IPS-NIHi7 (cell line): ENCODE results near the gene ADAT2.

Experiments used
- DNase-seq: peaks from one replicate; pipeline ENCODE4 v3.0.0; 2012; ENCODE audit warnings: mixed read lengths; ENCODE audit errors: extremely low spot score

ADAT2 gene

DNA sequence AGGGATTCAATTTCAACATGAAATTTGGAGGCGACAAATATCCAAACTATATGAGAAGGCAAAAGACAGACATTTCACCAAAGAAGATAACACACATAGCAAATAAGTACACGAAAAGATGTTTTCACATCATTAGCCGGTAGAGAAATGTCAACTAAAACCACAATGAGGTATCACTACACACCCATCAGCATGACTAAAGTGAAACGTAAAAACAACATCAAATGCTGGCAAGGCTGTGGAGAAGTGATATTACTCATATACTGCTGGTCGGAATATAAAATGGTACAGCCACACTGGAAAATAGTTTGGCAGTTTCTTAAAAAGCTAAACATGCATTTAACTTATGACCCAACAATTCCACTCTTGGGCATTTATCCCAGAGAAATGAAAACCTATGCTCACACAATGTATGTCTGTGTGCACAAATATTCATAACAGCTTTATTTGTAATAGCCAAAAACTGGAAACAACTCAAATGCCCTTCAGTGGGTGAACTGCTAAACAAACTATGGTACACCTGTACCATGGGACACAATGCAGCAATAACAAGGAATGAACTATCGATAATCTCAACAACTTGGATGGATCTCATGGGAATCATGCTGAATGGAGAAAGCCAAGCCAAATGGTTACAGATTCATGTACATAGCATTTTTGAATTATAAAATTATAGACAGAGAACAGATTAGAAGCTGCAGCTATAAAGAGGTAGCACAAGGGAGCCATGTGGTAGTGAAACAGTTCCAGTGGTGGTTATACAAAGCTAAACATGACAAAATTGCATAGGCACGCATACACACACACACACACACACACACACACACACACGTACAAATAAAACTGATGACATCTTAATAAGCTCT, 8.6 kb downstream of the ADAT2 start:
- no peak for DNase-seq

DNA sequence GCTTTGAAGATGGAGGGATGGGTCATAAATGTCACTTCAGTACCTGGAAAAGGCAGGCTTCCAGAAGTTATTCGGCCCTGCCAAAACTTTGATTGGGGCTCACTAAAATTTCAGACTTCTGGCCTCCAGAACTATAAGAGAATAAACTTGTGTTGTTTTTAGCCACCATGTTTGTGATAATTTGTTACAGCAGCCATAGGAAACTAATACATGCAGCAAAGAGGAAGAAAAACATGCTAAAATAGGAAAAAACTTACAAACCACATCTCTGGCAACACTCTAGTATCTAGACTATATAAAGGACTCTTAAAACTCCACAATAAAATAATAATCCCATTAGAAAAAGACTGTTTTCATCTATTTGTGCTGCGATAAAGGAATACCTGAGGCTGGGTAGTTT, 9.5 kb downstream of the ADAT2 start:
- no peak for DNase-seq

DNA sequence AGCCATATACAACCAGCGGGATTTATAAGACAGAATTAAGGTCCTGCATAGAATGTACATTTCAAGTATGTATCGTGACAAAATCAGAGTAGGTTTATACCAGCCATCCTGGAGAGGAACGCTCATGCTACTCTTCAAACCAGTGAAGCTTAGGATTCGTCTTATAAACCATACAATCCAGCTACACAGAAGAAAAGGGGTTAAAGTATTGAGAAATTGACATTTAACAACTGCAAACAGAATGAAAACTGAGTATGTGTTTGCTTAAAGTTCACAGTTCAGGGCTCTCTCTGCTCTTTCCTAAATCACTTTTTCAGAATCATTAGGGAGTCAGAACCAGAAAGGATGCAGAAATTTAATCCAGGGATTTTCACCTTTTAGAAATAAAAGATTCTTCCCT, 17.9 kb downstream of the ADAT2 start:
- no peak for DNase-seq

DNA sequence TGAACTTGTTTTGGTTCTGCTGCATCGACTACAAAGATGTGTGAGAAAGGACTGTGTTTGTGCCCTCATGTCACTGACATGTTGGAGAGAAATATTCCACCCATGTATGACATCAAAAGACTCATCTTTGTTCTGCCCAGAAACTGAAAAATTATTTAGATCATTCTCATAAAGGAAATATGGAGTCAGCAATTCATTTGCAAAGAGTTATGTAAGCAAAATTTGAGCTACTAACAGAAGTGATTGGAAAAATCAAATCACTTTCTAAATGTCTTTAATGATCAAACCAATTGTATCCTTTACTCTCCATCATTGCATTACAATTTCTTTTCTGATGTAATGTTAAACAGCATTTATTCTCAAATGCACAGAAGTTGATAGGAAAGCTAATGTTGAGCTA, 19.3 kb downstream of the ADAT2 start:
- no peak for DNase-seq

DNA sequence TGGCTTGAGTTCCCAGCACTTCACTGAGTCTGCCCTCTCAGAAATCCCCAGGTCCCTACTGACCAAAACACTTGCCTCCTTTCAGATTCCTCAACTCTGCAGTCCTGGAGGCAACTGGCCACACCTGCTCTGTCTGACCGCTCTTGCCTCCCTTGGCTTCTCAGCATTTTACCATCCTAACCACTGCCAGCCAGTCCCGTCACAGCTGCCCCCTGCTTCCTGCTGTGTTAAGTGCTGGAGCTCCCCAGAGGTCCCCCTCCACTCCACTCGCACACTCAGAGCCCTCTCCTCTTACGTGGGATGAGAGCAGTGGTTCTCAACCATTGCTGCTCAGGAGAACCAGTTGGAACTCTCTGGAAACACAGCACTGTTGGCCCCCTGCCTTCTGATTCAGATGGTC, 20.5 kb downstream of the ADAT2 start:
- no peak for DNase-seq

DNA sequence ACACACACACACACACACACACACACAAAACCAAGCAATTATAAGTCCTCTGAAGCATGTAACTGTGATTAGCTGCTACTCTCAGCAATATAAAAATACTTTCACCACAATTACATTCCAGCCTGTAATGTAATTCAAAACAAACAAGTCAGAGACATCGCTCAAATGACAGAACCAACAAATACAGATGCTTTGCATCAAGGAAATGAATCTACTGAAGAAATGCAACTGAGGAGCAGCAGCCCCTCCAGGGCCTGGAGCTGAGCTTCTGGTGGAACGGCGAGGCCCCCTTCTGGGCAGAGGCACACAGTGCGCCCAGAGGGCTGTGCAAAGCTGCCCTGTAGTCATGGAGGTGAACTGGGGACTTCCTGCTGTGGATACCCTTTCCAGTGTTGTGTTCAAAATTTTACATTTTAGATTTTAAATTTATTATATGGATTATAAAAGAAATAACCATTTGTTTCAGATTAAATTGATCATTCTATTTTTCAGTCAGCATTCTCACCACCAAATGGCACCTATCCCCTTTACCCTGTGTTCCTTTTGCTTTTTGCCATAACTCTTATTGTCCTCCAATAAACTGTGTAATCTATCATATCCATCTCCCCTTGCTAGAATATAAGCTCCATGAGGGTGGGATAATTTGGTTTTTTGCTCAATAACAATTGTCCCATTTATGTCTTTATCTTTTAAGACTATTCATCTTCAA, 23.2 kb downstream of the ADAT2 start:
- DNase-seq = peak; percentile 87

DNA sequence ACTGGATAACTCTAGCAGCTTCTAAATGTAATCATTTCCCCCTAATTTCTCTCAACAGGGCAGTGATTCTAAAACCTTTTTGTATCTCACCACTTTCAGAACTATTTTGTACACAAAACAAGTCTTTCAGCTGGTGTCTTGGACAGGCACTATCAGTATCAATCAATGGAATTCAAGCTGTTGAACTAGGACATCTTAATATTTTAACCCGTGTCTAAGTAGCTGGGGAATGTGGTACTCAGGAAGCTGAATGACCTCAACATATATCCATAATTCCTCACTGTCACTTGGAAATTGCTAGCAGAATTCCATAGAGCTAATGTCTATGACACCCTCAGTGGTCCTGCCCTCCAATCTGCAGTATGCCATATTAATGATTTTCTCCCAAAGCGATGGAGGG, 24.5 kb downstream of the ADAT2 start:
- no peak for DNase-seq

DNA sequence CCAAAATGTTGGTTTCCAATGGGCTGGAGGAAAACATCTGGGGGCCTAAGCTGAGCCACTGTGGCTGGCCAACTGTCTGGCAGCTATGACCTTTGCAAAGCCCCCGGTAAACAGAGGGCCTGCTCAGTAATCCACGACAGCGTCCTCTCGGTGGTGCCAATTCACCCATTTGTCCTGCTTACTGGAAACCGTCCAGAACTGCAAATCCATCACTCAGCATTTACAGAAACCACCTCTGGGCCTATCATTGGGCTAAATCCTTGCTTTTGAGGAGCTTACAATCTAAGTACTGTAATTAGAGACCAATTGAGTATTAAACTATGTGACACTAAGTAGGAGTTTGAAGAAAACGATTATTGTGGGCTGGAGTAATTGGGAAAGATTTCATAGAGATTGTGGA, 31.0 kb downstream of the ADAT2 start:
- DNase-seq = no peak

DNA sequence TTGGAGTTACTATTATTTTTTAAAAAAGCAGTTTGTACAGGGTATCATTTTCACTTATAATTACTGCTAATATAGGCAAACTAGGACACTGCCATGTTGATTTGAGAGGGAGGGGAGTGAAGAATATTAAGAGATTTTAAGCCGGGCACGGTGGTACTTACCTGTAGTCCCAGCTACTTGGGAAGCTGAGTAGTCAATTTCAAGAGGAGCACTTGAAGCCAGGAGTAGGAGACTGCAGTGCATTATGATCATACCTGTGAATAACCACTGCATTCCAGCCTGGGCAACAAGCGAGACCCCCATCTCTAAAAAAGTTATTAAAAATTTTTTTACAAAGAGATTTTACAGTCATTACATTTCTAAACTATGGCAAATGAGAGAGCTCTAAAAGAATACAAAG, 35.7 kb downstream of the ADAT2 start:
- no peak for DNase-seq

DNA sequence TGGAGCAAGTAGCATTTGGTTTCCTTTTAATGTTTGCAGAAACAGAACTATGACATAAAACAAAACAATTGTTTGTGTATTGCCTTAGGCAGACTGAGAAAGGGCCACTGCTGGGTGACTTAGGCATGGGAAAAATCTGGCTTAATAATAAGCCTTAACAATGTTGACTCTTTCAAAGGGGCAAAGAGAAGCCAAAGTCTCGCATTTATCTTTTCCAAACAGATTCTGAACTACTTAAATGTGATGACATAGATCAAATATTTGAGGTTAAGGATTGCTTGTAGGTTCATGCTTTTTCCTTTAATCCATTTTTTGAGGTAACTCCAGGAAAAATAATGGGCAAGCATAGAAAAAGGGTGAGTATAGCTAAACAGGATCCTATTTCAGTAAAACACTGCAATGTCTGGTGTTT, 39.6 kb downstream of the ADAT2 start:
- DNase-seq = no peak

DNA sequence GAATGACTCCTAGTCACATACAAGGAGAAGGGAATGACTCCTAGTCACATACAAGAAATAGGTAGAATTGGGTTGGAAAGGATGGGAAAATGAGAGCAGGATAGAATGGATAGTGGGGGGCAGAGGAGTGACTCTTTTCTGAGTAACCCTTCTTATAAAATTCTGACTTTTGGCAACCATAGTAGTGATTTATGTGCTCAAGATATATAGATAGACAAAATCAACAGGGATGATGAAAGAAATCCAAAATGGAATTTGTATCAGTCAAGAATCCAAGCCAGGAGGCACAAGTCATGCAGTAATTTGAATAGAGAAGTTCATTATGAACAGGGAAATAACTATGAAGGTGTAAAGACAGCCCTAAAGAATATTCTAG, 41.7 kb downstream of the ADAT2 start:
- no peak for DNase-seq

DNA sequence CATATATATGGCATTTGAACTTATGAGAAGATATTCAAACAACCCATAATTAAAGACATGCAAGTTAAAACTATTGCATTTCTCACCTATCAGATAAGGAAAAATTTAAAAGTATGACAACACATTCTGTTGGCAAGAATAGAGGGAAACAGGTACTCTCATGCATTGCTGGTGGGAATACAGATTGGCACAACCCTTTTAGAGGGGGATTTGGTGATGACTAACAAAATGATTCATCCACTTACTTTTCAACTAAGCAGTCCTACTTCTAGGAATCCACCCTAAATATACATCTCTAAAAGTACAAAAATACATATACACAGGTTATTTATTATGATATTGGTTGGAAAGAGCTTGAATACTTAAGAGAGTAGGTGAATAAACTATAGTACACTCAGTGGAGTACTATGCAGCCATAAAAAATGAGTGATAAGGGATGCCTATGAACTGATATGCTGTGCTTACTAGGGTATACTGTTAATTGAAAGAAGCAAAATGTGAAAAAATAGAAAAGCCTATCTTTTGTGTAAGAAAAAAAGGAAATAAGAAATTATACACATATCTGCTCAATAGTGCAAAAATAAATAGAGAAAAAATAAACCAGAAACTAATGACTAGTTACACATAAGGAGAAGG, 42.2 kb downstream of the ADAT2 start:
- DNase-seq = no peak

DNA sequence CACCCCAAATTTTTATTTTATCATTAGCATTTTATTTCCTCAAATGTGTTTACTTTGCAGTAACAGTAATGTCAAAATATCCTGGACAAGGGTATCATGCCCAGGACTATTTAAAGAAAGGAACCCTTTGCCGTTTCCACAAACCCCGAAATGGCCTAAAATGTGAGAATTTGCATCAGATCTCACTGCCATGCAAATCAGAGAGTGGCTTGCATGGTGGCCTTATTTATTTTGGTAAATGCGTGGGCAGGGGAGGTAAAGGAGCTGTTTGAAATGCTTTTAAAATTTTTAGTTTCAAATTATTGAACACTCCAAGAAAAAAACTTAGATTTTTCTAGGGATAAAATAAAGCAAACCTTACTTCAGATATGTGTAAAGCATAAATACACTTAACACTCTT, 43.8 kb downstream of the ADAT2 start:
- no peak for DNase-seq

DNA sequence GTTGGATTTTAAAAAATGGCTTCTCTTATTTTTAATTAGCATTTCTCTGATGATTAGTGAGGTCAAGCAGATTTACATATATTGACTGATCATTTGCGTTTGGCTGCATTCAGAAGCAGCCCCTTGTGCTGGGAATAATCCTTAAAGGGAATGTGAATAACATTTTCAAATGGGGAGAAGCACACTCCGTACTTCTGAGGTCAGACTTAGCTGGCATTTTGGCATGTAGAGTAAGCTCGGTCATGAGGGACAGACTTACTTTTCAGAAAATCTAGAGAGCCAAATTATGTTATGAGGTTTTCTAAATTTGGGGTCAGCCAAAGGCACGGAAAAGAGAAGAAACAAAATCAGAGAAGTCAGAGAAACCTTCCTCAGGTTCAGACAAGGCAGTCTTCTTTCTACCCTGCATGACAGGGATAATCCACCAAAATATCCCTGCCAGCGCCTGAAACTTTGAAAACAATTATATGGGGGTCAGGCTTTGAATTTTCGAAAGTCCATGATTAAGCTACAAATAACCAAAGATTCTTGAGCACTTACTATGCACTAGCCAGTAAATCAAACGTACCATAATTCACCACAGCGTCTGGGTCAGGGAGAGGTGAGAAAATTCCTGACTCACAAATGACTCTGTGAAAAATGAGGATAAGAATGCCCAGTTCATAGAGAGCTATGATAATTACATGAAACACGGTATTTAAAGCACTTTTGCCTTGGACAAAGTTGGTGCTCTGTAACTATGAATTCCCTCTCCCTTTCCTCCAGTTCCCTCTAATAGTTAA, 44.9 kb downstream of the ADAT2 start:
- DNase-seq = no peak

DNA sequence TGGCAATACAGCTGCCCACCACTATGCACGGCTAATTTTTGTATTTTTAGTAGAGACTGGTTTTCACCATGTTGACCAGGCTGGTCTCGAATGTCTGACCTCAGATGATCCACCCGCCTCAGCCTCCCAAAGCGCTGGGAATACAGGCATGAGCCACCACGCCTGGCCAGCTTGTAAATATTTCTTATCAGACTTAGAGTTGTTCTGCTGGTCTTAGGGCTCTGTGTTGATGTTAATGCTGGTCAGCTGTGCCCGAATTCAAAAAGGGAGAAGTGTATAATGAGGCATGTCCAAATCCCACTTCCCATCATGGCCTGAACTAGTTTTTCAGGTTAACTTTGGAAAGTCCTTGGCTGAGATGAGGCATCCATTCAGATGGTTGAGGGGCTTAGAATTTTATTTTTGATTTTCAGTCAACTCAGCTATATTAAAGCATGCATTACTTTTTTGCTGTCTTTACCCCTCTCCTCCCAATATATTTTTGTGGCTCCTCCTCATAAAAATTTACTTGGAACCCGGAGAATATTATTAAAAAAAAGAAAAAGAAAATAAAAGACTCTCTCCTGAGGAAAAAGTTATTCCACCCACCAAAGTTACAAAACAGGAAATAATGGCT, 47.7 kb downstream of the ADAT2 start:
- DNase-seq = no peak

DNA sequence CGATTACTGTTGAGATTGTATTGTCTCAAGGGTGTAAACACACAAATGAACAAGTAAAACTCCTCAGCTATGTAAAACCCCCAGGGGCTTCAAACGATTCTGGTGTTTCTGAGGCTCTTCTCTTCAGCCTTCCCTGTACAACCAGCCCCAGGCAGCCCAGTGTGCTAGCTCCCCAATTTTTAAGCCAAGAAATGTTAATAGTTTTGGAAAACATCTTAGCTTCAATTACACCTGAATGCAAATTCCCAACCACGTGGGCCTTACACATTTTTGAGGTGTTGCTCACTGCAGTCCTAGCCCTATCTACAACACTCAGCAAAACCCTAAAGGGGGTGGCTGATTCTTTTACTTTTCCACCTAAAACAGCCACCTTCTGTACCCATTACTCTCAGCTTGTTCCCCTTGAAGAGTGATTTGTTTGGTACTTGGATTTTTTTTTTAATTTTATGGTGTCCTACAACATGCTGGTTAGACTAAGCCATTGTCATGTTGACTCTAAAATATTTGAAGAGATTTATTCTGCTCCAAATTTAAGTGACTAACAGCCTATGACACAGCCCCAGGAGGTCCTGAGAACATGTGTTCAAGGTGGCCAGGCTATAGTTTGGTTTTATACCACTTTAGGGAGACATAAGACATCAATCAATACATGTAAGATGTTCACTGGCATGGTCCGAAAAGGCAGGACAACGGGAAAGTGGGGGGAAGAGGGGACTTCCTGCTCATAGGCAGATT, 48.7 kb downstream of the ADAT2 start:
- no peak for DNase-seq

DNA sequence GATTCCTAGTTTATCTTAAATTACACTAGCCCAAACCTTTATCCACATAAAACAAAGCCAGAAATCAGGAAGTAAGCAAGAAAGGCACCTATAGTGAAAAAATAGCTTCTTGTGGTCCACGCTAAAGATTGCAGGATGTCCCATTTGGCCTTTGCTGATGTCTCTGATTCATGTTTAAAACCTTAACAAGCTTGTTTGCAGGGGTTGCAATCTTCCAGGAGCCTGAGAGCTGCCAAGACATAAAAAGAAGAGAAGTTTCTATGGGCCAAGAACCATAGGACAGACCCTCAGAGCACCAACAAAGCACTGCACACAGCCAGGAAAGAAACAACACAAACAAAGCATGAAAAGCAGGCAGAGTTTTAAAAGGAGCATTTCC, 49.4 kb downstream of the ADAT2 start:
- no peak for DNase-seq

DNA sequence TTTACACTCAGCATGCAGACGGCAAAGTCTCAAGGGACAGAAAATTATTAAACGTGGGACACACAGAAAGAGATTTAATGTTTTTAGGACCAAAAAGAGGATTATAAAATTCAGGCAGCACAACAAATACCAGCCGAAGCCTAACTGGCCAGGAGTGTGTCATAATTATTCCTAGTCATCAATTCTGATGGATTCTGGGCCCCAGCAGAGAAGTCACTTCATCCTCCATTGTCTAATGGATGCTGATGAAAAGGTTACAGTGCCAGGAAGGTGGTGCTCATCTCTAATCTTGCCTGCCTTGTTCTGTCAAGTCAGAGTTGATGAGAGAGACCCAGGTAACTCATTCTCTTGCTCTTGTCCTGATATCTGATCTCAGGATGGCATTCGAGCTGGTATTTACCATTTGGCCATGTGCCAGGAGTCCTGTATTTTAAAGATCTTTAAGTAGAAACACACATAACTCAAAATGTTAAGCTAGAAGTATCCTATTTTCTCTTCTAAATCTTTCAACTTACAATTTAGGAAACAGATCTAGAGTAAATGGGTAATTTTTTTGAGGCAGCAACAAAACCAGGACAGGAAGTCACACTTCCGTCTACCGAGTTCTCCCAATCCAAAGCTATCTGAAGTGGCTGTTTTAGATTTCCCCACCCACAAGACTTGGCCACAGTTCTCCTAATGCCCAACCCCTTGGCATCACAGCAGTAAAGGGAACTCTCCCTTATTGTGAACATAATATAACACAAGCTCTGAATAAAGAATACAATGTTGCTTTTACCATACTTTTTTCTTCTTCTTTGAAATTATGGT, 50.0 kb downstream of the ADAT2 start:
- DNase-seq = no peak

DNA sequence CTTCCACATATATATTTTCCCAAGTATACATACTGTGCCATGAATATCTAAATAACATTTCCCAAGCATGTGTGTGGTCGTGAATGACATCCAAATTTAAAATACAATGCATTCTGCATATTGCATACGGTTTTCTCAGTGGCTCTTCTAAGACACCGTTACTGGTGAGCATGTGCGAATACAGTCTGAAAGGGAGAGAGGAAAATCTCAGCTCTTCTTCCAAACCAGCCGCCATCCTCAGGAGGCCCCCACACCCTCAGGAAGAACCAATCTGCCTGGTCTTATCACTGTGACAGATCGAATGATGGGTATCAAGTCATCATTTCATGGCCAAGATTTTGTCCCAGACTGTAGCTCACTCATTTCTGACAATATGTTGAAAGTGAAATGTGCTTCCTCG, 50.7 kb downstream of the ADAT2 start:
- DNase-seq = no peak

DNA sequence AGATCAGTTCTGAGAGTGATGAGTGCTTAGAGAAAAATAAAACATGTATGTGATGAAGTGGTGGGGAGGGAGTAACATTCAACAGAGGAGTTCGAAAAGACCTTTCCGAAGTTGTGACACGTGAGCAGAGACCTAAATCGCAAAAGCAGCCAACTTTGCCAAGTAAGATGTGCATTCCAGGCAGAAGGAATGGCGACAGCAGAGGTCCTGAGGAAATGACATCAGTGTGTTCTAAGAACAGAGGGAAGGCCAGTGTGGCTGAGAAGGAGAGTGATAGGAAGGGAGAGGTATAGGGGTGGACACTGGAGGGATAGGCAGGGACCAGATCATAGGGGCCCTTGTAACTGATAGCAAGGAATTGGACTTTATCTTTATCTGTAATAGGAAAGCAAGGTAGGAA, 51.3 kb downstream of the ADAT2 start:
- no peak for DNase-seq
